Mammary epithelial cell (primary cell): ENCODE results near the gene NADK2.

Source experiments
- CTCF ChIP-seq, 2 donors: IDR thresholded peaks in 1 of 2; conservative IDR thresholded peaks in 1 of 2; 2 replicates each; pipeline ENCODE4 v1.5.1; 2011 to 2012; ENCODE audit warnings: inconsistent platforms in 2 of 2, low read length in 2 of 2, mild to moderate bottlenecking in 2 of 2, control low read depth in 1 of 2, low read depth in 1 of 2; ENCODE audit not compliant: insufficient read depth in 1 of 2; ENCODE audit errors: extremely low read depth in 1 of 2
- EZH2 ChIP-seq: IDR thresholded peaks from 2 replicates; pipeline ENCODE4 v1.6.1; 2012; ENCODE audit warnings: low read length, inconsistent platforms, borderline replicate concordance

- TF ChIP-seq CTCF (conservative IDR thresholded peaks at IDR 0.05 in 1 of 2, IDR thresholded peaks at IDR 0.05 in 1 of 2; ENCODE audit: extremely low read depth in 1 of 2, insufficient read depth in 1 of 2, low read depth in 1 of 2, low read length in 2 of 2) (no peak), EZH2 (no peak)
Measured at GRCh38 chr5:36153726-36154125, 88.0 kb downstream of the NADK2 start.
